ENCODE measurements around the gene PHGDH. TPM values are rescaled to one million over a fixed set of nuclear protein-coding genes. Genes with fewer than 3 reads are reported as not detected.
A peak's percentile ranks its signal among the peaks of the same experiment; 100 is the strongest.

Gene PHGDH
- total RNA-seq, 1 experiment from 2014 or later: 592 TPM

GRCh38 chr1:119725626-119726025 lies 13.9 kb downstream of the PHGDH start:
- no peaks in the 10 kb centered on the region for H3K27me3 Mint-ChIP-seq (ENCODE audit: low read depth)
- no peak overlapping the region for H3K4me3 Mint-ChIP-seq
- peak overlapping the region; percentile 46 for H3K27ac Mint-ChIP-seq
- DNase-seq (ENCODE audit: low spot score) (no peak), ATAC-seq (no peak)
- peaks cover 17% of the 10 kb centered on the region for H3K4me1 Mint-ChIP-seq
- TF ChIP-seq MYBL2 (CRISPR knock-in tag; IDR thresholded peaks at IDR 0.05) (no peak), ESRRA (CRISPR knock-in tag; IDR thresholded peaks at IDR 0.05; ENCODE audit: borderline replicate concordance) (no peak), RELA (CRISPR knock-in tag; IDR thresholded peaks at IDR 0.05; ENCODE audit: borderline replicate concordance) (no peak), ZNF532 (CRISPR knock-in tag; IDR thresholded peaks at IDR 0.05; ENCODE audit: borderline replicate concordance) (no peak), SP1 (CRISPR knock-in tag; conservative IDR thresholded peaks at IDR 0.05) (no peak), CTCF (IDR thresholded peaks at IDR 0.05) (no peak), TEAD1 (CRISPR knock-in tag; IDR thresholded peaks at IDR 0.05) (no peak), JUN (CRISPR knock-in tag; IDR thresholded peaks at IDR 0.05) (no peak)
- ChIA-PET POLR2A (interaction anchor here (0.6 to 1.9 kb wide), 4 partner anchors 11 to 104 kb away, joined by 3 to 17 read pairs (median 4); partner anchors contain the start of gene PHGDH), CTCF (no interaction called here)
- H3K36me3 Mint-ChIP-seq: peaks cover 98% of the 10 kb centered on the region
- no peaks in the 10 kb centered on the region for H3K9me3 Mint-ChIP-seq

GRCh38 chr1:119727991-119728390 lies 16.3 kb downstream of the PHGDH start:
- peak overlapping the region; percentile 28 for H3K27ac Mint-ChIP-seq

More at GRCh38 chr1:119727991-119728390, 16.3 kb downstream of the PHGDH start:
- Mint-ChIP-seq H3K9me3 (no peaks in the 10 kb centered on the region), H3K27me3 (ENCODE audit: low read depth) (no peaks in the 10 kb centered on the region), H3K36me3 (peaks cover 96% of the 10 kb centered on the region), H3K4me3 (no peak overlapping the region), H3K4me1 (peaks cover 16% of the 10 kb centered on the region)
- ChIA-PET CTCF (interaction anchor here (0.6 to 1.4 kb wide), 4 partner anchors 13 to 221 kb away, joined by 3 to 4 read pairs (median 3); no protein-coding TSS in a partner anchor), POLR2A (interaction anchor here (0.9 kb wide), 1 partner anchor 15 kb away, joined by 3 read pairs; no protein-coding TSS in a partner anchor)
- peak; percentile 27; the same call in 1 of the 2 replicates for ATAC-seq
- DNase-seq (ENCODE audit: low spot score): no peak
- no peak for TF ChIP-seq ARID4B (CRISPR knock-in tag; IDR thresholded peaks at IDR 0.05; ENCODE audit: borderline replicate concordance)
- TF ChIP-seq KAT7 (CRISPR knock-in tag; IDR thresholded peaks at IDR 0.05; ENCODE audit: borderline replicate concordance): no peak
- TF ChIP-seq ZNF263 (CRISPR knock-in tag; IDR thresholded peaks at IDR 0.05; ENCODE audit: low read depth): no peak
- no peak for TF ChIP-seq ZNF425 (CRISPR knock-in tag; conservative IDR thresholded peaks at IDR 0.05)
- TF ChIP-seq EMX1 (CRISPR knock-in tag; IDR thresholded peaks at IDR 0.05): no peak
- no peak for TF ChIP-seq ZNF423 (CRISPR knock-in tag; IDR thresholded peaks at IDR 0.05)
- no peak for TF ChIP-seq IRF1 (CRISPR knock-in tag; IDR thresholded peaks at IDR 0.05)
- TF ChIP-seq RORB (CRISPR knock-in tag; IDR thresholded peaks at IDR 0.05): no peak
- TF ChIP-seq ZNF121 (CRISPR knock-in tag; IDR thresholded peaks at IDR 0.05): no peak
- TF ChIP-seq NFE2L1 (CRISPR knock-in tag; IDR thresholded peaks at IDR 0.05): no peak
- TF ChIP-seq ZNF317 (CRISPR knock-in tag; IDR thresholded peaks at IDR 0.05; ENCODE audit: borderline replicate concordance, low read depth): no peak
- TF ChIP-seq MAX (CRISPR knock-in tag; IDR thresholded peaks at IDR 0.05): no peak
- TF ChIP-seq ZBTB21 (CRISPR knock-in tag; IDR thresholded peaks at IDR 0.05; ENCODE audit: borderline replicate concordance): no peak
- TF ChIP-seq E2F5 (CRISPR knock-in tag; IDR thresholded peaks at IDR 0.05): no peak
